Muscle of leg (tissue), 11 donors: ENCODE data around the gene KERA. TPM values are rescaled to one million over a fixed set of nuclear protein-coding genes. Genes with fewer than 3 reads are reported as not detected.

ENCODE experiments used
- DNase-seq: peaks from one replicate; pipeline ENCODE4 v3.0.0; 2013
- H3K27ac ChIP-seq: one replicate; pipeline ENCODE4 v1.5.1; 2013; ENCODE audit warnings: mild to moderate bottlenecking, low read length, control low read depth
- H3K27me3 ChIP-seq: one replicate; pipeline ENCODE4 v1.6.1; 2013; ENCODE audit warnings: low read length; ENCODE audit not compliant: control insufficient read depth, insufficient read depth
- H3K36me3 ChIP-seq: one replicate; pipeline ENCODE4 v1.6.1; 2013; ENCODE audit warnings: low read length; ENCODE audit not compliant: control insufficient read depth, insufficient read depth
- H3K4me1 ChIP-seq: one replicate; pipeline ENCODE4 v1.6.1; 2013; ENCODE audit warnings: low read length; ENCODE audit not compliant: control insufficient read depth, insufficient read depth
- H3K4me3 ChIP-seq: one replicate; pipeline ENCODE4 v1.5.1; 2013; ENCODE audit warnings: low read length, control low read depth
- H3K9me3 ChIP-seq: replicated peaks from 2 replicates; pipeline ENCODE4 v1.6.1; 2013; ENCODE audit warnings: low read depth, low read length; ENCODE audit not compliant: control insufficient read depth
- WGBS: methylation state at CpG from one replicate; pipeline ENCODE4 v1.1.5; 2013; ENCODE audit warnings: missing lambda C conversion rate; ENCODE audit not compliant: insufficient coverage; 5-methylcytosine and 5-hydroxymethylcytosine counted together
- polyA plus RNA-seq, 8 donors: library from polyadenylated mRNA; unstranded; fragments of 120-200 nt; gene quantifications; one replicate each; pipeline versions ENCODE4 v1.2.1 to v1.2.3, GENCODE V29; 2013; ENCODE audit warnings: inconsistent platforms in 1 of 8, low replicate concordance in 1 of 8; ENCODE audit not compliant: insufficient read length in 8 of 8, insufficient read depth in 1 of 8
- total RNA-seq: library from RNA; stranded (reverse); fragments of 120-200 nt; gene quantifications from one replicate; pipeline ENCODE4 v1.2.4, GENCODE V29; 2013

Gene KERA
- total and polyA plus RNA-seq, 9 donors: 16.1 to 316 (median 84.8) TPM

DNA sequence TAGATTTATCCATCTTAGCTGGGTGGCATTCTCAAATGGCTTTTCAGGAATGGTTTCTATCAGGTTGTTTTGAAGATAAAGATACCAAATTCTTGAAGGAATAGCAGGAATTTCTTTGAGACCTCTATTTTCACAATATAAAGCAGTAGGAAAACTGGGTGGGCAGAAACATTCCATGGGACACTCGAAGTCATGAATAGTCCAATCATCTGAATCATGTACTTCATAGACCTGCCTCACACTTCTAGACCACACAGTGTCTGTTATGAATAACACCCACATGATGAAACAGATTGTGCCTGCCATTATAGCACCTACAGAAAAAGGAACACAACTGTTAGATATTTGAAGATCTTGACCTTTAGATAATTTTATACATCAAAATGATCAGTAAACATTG, 1.8 kb downstream of the KERA start:
- peak overlapping the region; percentile 1 for H3K4me3 ChIP-seq
- H3K27ac ChIP-seq: peak overlapping the region; percentile 94
- peak; percentile 38 for DNase-seq
- no peaks in the 10 kb centered on the region for H3K27me3 ChIP-seq
- peaks cover 6% of the 10 kb centered on the region for H3K4me1 ChIP-seq
- WGBS: no CpG with 5 or more reads among the region's 1 CpG
- no peaks in the 10 kb centered on the region for H3K9me3 ChIP-seq
- H3K36me3 ChIP-seq: no peaks in the 10 kb centered on the region

DNA sequence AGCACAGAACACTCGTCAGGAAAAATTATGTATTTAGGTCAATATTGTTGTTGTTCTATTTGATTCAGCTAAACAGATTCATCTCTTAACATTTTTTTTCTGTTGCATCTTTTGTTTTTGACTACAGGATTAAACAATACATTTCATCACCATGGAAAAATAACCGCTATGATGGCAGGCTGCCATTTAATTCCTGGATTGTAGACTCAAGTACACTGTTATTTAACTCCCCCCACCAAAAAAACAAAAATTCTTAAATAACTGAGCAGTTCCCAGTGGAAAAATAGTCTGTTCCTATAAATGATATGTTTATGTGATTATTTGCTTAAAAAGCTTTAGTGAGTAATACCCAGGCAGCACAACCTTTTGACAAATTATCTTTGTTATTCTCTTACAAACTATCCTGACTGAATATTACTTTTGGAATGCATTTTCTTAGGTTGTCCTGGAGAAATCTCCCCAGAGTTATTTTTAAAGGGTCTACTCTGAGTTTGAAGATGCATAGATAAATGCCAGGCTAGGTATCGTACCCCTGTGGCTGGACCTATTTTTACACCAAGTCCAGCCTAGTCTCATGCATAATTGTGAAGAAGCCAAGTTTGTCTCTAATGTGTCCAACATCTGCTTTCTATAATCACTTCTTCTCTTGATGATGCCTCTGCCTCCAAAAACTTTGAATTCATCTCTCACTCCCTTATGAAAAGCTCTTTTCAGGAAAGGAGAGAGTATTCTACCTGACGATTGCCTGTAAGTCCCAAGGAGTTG, 3.7 kb downstream of the KERA start:
- Histone ChIP-seq H3K27ac (peak overlapping the region; percentile 94), H3K27me3 (no peaks in the 10 kb centered on the region), H3K9me3 (no peaks in the 10 kb centered on the region), H3K4me1 (peaks cover 6% of the 10 kb centered on the region), H3K36me3 (no peaks in the 10 kb centered on the region), H3K4me3 (peak overlapping the region; percentile 17)
- no CpG with 5 or more reads among the region's 4 CpGs for WGBS
- DNase-seq: peak; percentile 99

GRCh38 chr12:91052026-91052425, 5.8 kb downstream of the KERA start:
- H3K27ac ChIP-seq: peak overlapping the region; percentile 92
- no peaks in the 10 kb centered on the region for H3K27me3 ChIP-seq
- peaks cover 6% of the 10 kb centered on the region for H3K4me1 ChIP-seq
- no peaks in the 10 kb centered on the region for H3K9me3 ChIP-seq
- no peak overlapping the region for H3K4me3 ChIP-seq
- DNase-seq: peak; percentile 74
- no peaks in the 10 kb centered on the region for H3K36me3 ChIP-seq

DNA sequence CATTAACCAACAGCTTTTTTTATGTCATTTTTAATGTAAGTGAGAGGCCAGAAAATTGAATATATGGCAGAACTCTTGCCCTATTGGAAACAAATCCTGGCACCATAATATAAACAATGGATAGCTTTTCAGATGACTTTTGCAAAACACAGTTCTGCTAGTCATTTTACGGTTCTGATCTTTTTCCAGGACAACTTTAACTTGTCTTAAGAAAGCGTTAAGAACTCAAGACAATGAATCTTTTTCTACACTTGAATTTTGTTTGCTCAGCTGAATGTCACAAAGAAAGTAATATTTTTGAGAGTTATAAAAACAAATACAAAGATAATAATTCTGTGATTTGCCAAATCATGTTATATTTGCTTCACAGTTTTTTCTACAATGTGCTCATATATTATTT, 13.2 kb downstream of the KERA start:
- Histone ChIP-seq H3K27ac (no peak overlapping the region), H3K36me3 (no peaks in the 10 kb centered on the region), H3K9me3 (no peaks in the 10 kb centered on the region), H3K4me3 (no peak overlapping the region), H3K4me1 (no peaks in the 10 kb centered on the region), H3K27me3 (no peaks in the 10 kb centered on the region)
- peak; percentile 65 for DNase-seq
- WGBS: no CpG with 5 or more reads among the region's 2 CpGs

DNA sequence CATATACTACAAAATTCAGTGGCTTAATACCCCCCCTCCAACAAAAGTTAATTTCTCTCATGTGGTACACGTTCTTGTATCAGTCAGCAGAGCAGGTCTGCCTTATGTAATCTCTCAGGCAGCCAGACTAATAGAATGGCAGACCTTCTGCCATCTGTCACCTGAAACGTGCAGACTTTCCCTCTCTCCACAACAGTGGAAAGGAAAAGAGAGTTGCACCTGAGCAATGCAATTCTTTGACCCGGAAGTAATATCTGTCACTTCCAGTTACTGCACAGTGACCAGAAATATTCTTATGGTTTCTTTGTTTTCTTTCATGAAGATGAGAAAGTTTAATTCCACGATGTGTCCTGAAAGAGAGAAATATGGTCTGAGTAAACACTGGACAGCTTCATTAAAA, 14.4 kb downstream of the KERA start:
- no peaks in the 10 kb centered on the region for H3K9me3 ChIP-seq
- no peaks in the 10 kb centered on the region for H3K27me3 ChIP-seq
- H3K4me3 ChIP-seq: no peak overlapping the region
- WGBS: no CpG with 5 or more reads among the region's 4 CpGs
- no peak for DNase-seq
- no peak overlapping the region for H3K27ac ChIP-seq
- H3K4me1 ChIP-seq: no peaks in the 10 kb centered on the region
- H3K36me3 ChIP-seq: no peaks in the 10 kb centered on the region

- H3K27ac ChIP-seq: no peak overlapping the region
- no CpG with 5 or more reads among the region's 1 CpG for WGBS
- peak; percentile 49 for DNase-seq
- H3K27me3 ChIP-seq: no peaks in the 10 kb centered on the region
- H3K4me1 ChIP-seq: no peaks in the 10 kb centered on the region
- H3K4me3 ChIP-seq: no peak overlapping the region
- no peaks in the 10 kb centered on the region for H3K36me3 ChIP-seq
- no peaks in the 10 kb centered on the region for H3K9me3 ChIP-seq
Measured at GRCh38 chr12:91040096-91040755, 17.6 kb downstream of the KERA start.

- Histone ChIP-seq H3K27ac (peak overlapping the region; percentile 56), H3K4me3 (no peak overlapping the region), H3K9me3 (no peaks in the 10 kb centered on the region), H3K4me1 (no peaks in the 10 kb centered on the region), H3K27me3 (no peaks in the 10 kb centered on the region), H3K36me3 (no peaks in the 10 kb centered on the region)
- DNase-seq: peak; percentile 95
Measured at GRCh38 chr12:91037276-91037675, 20.5 kb downstream of the KERA start.

DNA sequence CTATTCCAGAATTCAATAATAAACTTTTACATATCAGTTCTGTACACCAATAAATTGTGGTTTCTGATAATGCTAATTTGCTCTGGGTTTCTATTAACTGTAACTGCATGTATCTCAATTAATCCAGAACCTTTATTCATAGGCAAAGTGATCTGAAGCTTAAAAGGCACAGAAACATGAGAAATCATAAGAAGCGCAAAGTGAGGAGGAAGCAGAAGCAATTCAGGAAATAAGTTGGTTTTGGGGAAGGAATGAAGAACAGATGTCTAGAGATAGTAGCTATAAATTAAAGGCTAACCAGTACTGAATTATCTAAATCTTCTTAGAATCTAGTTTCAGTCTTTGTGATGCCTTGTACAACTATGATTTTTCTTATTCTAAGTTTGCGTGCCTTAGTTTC, 24.6 kb downstream of the KERA start:
- WGBS: no CpG with 5 or more reads among the region's 2 CpGs
- Histone ChIP-seq H3K4me1 (no peaks in the 10 kb centered on the region), H3K27ac (no peak overlapping the region), H3K36me3 (no peaks in the 10 kb centered on the region), H3K4me3 (no peak overlapping the region), H3K27me3 (no peaks in the 10 kb centered on the region), H3K9me3 (no peaks in the 10 kb centered on the region)
- DNase-seq: no peak

DNA sequence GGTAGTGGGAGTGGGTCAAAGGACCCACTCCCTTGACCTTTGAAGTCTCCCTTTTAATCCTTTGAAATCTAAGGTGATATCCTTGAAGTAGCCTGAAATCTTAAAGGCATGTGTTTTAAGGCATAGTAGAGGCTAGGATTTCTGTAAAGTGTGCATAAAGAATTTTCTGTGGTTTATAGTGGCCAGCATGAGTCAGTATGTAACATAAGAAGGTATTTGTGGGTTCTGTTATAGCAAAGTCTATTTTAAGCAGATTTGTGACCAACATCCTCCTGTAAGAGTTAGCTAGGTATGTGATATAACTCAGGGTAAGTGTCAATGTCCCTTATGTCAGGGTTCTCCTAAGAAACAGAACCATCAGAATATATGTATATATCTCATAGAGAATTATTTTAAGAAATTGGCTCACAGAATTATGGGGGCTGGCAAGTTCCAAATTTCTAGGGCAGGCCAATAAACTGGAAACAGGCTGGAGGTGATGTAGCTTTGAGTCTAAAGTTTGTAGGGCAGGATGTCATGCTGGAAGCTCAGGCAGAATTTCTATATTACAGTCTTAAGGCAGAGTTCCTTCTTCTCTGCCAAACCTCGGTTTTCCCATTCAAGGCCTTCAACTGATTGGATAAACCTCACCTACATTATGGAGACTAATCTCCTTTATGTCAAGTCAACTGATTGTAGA, 34.4 kb downstream of the KERA start:
- H3K4me3 ChIP-seq: no peak overlapping the region
- no peak for DNase-seq
- peaks cover 2% of the 10 kb centered on the region for H3K9me3 ChIP-seq
- no peak overlapping the region for H3K27ac ChIP-seq
- H3K36me3 ChIP-seq: no peaks in the 10 kb centered on the region
- no peaks in the 10 kb centered on the region for H3K27me3 ChIP-seq
- no CpG with 5 or more reads among the region's 1 CpG for WGBS
- H3K4me1 ChIP-seq: no peaks in the 10 kb centered on the region

- H3K4me1 ChIP-seq: no peaks in the 10 kb centered on the region
- no peaks in the 10 kb centered on the region for H3K36me3 ChIP-seq
- H3K27me3 ChIP-seq: no peaks in the 10 kb centered on the region
- H3K27ac ChIP-seq: no peak overlapping the region
- no peak for DNase-seq
- H3K4me3 ChIP-seq: no peak overlapping the region
- WGBS: 92% methylated on average over 1 of the region's 2 CpGs
- H3K9me3 ChIP-seq: peaks cover 2% of the 10 kb centered on the region
Measured at GRCh38 chr12:91021076-91021475, 36.7 kb downstream of the KERA start.
